ENCODE data around the gene PLAC8L1.

DNA sequence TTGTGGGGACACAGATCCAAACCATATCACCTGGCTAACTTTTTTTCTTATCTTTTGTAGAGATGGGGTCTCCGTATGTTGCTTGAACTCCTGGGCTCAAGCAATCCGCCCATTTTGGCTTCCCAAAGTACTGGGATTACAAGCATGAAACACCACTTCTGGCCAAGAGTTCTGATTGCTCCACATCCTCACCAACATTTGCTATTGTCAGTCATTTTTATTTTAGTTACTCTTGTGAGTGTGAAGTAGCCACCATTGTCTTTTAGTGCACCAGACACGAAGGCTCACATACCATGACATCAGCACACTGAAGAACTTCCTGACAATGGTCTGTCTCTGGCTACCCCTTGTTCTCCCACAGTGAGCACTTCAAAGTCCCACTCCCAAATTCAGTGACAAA, 17.3 kb downstream of the PLAC8L1 start:
- TF ChIP-seq, protein P1, sequence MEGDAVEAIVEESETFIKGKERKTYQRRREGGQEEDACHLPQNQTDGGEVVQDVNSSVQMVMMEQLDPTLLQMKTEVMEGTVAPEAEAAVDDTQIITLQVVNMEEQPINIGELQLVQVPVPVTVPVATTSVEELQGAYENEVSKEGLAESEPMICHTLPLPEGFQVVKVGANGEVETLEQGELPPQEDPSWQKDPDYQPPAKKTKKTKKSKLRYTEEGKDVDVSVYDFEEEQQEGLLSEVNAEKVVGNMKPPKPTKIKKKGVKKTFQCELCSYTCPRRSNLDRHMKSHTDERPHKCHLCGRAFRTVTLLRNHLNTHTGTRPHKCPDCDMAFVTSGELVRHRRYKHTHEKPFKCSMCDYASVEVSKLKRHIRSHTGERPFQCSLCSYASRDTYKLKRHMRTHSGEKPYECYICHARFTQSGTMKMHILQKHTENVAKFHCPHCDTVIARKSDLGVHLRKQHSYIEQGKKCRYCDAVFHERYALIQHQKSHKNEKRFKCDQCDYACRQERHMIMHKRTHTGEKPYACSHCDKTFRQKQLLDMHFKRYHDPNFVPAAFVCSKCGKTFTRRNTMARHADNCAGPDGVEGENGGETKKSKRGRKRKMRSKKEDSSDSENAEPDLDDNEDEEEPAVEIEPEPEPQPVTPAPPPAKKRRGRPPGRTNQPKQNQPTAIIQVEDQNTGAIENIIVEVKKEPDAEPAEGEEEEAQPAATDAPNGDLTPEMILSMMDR (conservative IDR thresholded peaks at IDR 0.05), result no peak
- no peak for TF ChIP-seq ZFX (IDR thresholded peaks at IDR 0.05)

Measured in C4-2B (cell line).